OCI-LY7 (cell line): Measurements from ENCODE around the gene TTBK1.
A peak's percentile ranks its signal among the peaks of the same experiment; 100 is the strongest.

Source experiments
- CTCF ChIP-seq: fragments of 200-600 bp; sonication (generic); conservative IDR thresholded peaks from 2 replicates; pipeline ENCODE4 v1.5.1; 2014; ENCODE audit warnings: mild to moderate bottlenecking, antibody characterized with exemption, low read length, moderate library complexity, mixed read lengths
- EZH2phosphoT487 ChIP-seq: fragments of 200-600 bp; sonication (generic); IDR thresholded peaks from 2 replicates; pipeline ENCODE4 v1.6.1; 2018; ENCODE audit warnings: low read depth, borderline replicate concordance, mild to moderate bottlenecking, mixed run types, antibody characterized with exemption, low read length, moderate library complexity, mixed read lengths

GRCh38 chr6:43203029-43203717 is 40.1 kb upstream of the TTBK1 start:
- 0 out of 2 replicates have a peak, but pooled peaks have one; percentile 12 for TF ChIP-seq CTCF
- TF ChIP-seq EZH2phosphoT487: no peak
